Left ventricle myocardium inferior (tissue), 1 donor: ENCODE measurements around the gene TMED10. TPM values are rescaled to one million over a fixed set of nuclear protein-coding genes. Genes with fewer than 3 reads are reported as not detected.
A peak's percentile ranks its signal among the peaks of the same experiment; 100 is the strongest.

Experiments
- DNase-seq: peaks from one replicate; pipeline ENCODE4 v3.0.0-alpha.2; 2020
- H3K27ac ChIP-seq: fragments of 200-600 bp; replicated peaks from 2 replicates; pipeline ENCODE4 v1.8.0; 2021
- H3K27me3 ChIP-seq: fragments of 200-600 bp; 2 replicates; pipeline ENCODE4 v1.8.0; 2021; ENCODE audit warnings: low read depth
- H3K36me3 ChIP-seq: fragments of 200-600 bp; 2 replicates; pipeline ENCODE4 v1.8.0; 2021
- H3K4me1 ChIP-seq: fragments of 200-600 bp; 2 replicates; pipeline ENCODE4 v1.8.0; 2021
- H3K4me3 ChIP-seq: fragments of 200-600 bp; 2 replicates; pipeline ENCODE4 v1.8.0; 2021; ENCODE audit warnings: mild to moderate bottlenecking, moderate library complexity
- H3K9me3 ChIP-seq: fragments of 200-600 bp; replicated peaks from 2 replicates; pipeline ENCODE4 v1.8.0; 2021
- CTCF ChIP-seq: fragments of 200-600 bp; IDR thresholded peaks from 2 replicates; pipeline ENCODE4 v1.8.0; 2021; ENCODE audit warnings: antibody characterized with exemption, mild to moderate bottlenecking, borderline replicate concordance
- intact Hi-C: fragments of 100-400 bp; cut with micrococcal nuclease; formaldehyde crosslinking; loops from one replicate; pipeline ENCODE4 v1.11.0; 2022
- total RNA-seq: library from RNA; stranded (reverse); fragmentation: NEBNext Ultra II Directional; extraction: Animal tissue kit (Norgen Biotek cat#: 25700); gene quantifications from one replicate; pipeline ENCODE4 v1.2.1, GENCODE V29; 2021
- donor health status: DM: no; HTN: yes; CAD: no; lungs with severe emphysema.

The TMED10 gene
- total RNA-seq, 1 donor from 2014 or later: 278 TPM

DNA sequence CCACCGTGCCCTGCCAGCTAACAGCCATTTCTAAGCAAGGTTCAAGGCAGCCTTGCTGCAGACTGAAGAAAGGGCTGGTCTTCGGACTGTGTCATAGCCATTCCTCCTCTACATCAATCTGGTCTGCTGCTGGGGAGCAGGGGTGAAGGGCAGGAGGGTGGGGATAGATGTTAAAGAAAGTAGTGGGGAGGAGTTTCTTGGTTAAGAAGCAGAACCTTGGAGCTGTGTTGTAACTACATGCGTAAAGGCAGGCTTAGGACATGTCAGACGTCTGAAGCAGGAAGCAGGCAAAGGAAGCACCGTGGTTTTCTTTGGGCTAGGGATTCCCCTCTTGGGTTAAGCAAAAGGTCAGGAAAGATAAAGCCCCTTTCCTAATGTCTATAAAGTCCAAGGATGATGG is 31.5 kb downstream of the TMED10 start:
- no peak for DNase-seq

DNA sequence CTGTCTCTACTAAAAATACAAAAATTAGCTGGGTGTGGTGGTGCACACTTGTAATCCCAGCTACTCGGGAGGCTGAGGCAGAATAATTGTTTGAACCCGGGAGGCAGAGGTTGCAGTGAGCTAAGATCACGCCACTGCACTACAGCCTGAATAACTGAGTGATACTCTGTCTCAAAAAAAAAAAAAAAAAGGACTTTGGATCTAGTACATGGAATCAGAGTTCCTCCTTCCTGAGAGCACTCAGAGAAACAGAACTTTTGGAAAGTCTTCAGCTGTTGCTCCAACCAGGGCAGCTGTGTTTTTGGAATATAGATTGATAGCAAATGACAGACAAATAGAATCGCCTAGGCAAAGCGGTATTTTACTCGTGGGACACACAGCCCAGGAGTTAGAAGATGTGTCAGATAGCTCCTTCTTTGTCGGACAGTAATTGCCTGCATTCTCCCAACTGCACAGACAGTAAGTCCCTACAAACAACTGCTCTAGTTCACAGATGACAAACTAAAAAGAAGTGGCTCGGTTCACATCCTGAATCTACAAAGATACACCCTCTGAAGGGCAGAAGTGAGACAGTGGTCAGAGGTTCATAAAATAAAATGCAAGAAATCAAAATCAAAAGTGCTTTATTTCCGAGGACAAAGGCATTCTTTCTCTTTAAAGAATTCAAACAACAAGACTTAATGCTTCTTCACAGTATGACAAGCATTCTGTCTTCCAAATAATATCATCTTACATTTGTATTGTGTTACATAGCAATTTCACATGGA is 32.5 kb downstream of the TMED10 start:
- Histone ChIP-seq H3K27me3 (no peaks in the 10 kb centered on the region), H3K9me3 (no peaks in the 10 kb centered on the region), H3K36me3 (peaks cover 6% of the 10 kb centered on the region), H3K4me3 (no peak overlapping the region), H3K4me1 (peaks cover 75% of the 10 kb centered on the region), H3K27ac (peak overlapping the region; percentile 62)
- DNase-seq: no peak
- no peak for TF ChIP-seq CTCF
- intact Hi-C loops: loop anchor here (5.0 kb wide), 1 partner anchor 153 kb away; no protein-coding TSS in a partner anchor

More for the DNA sequence above, 31.5 kb downstream of the TMED10 start:
- no peak for TF ChIP-seq CTCF
- Histone ChIP-seq H3K9me3 (no peaks in the 10 kb centered on the region), H3K36me3 (peaks cover 9% of the 10 kb centered on the region), H3K4me1 (peaks cover 76% of the 10 kb centered on the region), H3K4me3 (no peak overlapping the region), H3K27me3 (no peaks in the 10 kb centered on the region), H3K27ac (peak overlapping the region; percentile 62)
- intact Hi-C loops: loop anchor here (5.0 kb wide), 1 partner anchor 152 kb away; no protein-coding TSS in a partner anchor

- H3K27me3 ChIP-seq: no peaks in the 10 kb centered on the region
- peaks cover 74% of the 10 kb centered on the region for H3K4me1 ChIP-seq
- H3K4me3 ChIP-seq: no peak overlapping the region
- H3K36me3 ChIP-seq: peaks cover 6% of the 10 kb centered on the region
- intact Hi-C loops: loop anchor here (5.0 kb wide), 1 partner anchor 155 kb away; no protein-coding TSS in a partner anchor
- no peak for TF ChIP-seq CTCF
- no peak for DNase-seq
- peak overlapping the region; percentile 39 for H3K27ac ChIP-seq
- no peaks in the 10 kb centered on the region for H3K9me3 ChIP-seq
These were observed 33.9 kb downstream of the TMED10 start for GRCh38 chr14:75142494-75142893.

DNA sequence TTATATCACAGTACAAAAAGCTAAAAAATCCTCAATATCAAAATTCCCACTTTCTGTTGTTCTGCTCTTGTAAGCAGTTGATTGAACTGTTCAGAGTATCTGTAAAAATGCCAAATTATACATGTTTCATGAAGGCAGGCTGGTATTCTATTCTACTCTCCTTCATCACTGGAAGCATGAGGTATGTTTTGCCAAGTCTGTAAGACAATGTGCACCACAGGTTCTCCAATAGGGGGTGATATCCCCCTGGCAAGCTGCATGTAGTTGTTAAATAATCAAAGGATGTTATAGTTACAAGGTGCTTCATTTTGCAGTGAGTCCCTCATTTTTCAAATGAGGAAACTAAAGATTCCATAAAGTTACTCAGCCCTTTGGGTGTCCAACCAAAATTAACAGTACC is 34.4 kb downstream of the TMED10 start:
- H3K4me3 ChIP-seq: no peak overlapping the region
- no peaks in the 10 kb centered on the region for H3K27me3 ChIP-seq
- H3K36me3 ChIP-seq: peaks cover 6% of the 10 kb centered on the region
- peak; percentile 56 for TF ChIP-seq CTCF
- H3K9me3 ChIP-seq: no peaks in the 10 kb centered on the region
- peak overlapping the region; percentile 39 for H3K27ac ChIP-seq
- peaks cover 68% of the 10 kb centered on the region for H3K4me1 ChIP-seq
- no peak for DNase-seq
- intact Hi-C loops: loop anchor here (5.0 kb wide), 1 partner anchor 155 kb away; no protein-coding TSS in a partner anchor

GRCh38 chr14:75141062-75141461 is 35.4 kb downstream of the TMED10 start:
- no peak for TF ChIP-seq CTCF
- intact Hi-C loops: loop anchor here (5.0 kb wide), 1 partner anchor 156 kb away; no protein-coding TSS in a partner anchor
- Histone ChIP-seq H3K27ac (no peak overlapping the region), H3K4me1 (peaks cover 59% of the 10 kb centered on the region), H3K36me3 (peaks cover 6% of the 10 kb centered on the region), H3K27me3 (no peaks in the 10 kb centered on the region), H3K4me3 (no peak overlapping the region), H3K9me3 (no peaks in the 10 kb centered on the region)
- DNase-seq: no peak
